ENCODE results near the gene HEPACAM2.

Gene HEPACAM2

GRCh38 chr7:93160410-93160809 lies 65.9 kb downstream of the HEPACAM2 start:
- DNase-seq (ENCODE audit: low spot score), result no peak
- in situ Hi-C loops (cut with MboI; ENCODE audit: low pct_unique_long_range_greater_than_20kb, low sequenced_read_pairs, unreplicated experiment), result no loop called here
- no peak for TF ChIP-seq CTCF (IDR thresholded peaks at IDR 0.05; ENCODE audit: extremely low read depth, insufficient read depth, missing control alignments)

- TF ChIP-seq CTCF (IDR thresholded peaks at IDR 0.05; ENCODE audit: extremely low read depth, insufficient read depth, missing control alignments), result no peak
- in situ Hi-C loops (cut with MboI; ENCODE audit: low pct_unique_long_range_greater_than_20kb, low sequenced_read_pairs, unreplicated experiment), result no loop called here
- DNase-seq (ENCODE audit: low spot score), result no peak
Measured at GRCh38 chr7:93159490-93159889, 66.8 kb downstream of the HEPACAM2 start.

GRCh38 chr7:93156884-93157283 lies 69.4 kb downstream of the HEPACAM2 start:
- TF ChIP-seq CTCF (IDR thresholded peaks at IDR 0.05; ENCODE audit: extremely low read depth, insufficient read depth, missing control alignments), result no peak
- DNase-seq (ENCODE audit: low spot score), result no peak
- in situ Hi-C loops (cut with MboI; ENCODE audit: low pct_unique_long_range_greater_than_20kb, low sequenced_read_pairs, unreplicated experiment), result no loop called here

GRCh38 chr7:93150200-93150835 lies 76.0 kb downstream of the HEPACAM2 start:
- no peak for DNase-seq (ENCODE audit: low spot score)
- in situ Hi-C loops (cut with MboI; ENCODE audit: low pct_unique_long_range_greater_than_20kb, low sequenced_read_pairs, unreplicated experiment), result no loop called here
- TF ChIP-seq CTCF (IDR thresholded peaks at IDR 0.05; ENCODE audit: extremely low read depth, insufficient read depth, missing control alignments), result no peak

- no peak for TF ChIP-seq CTCF (IDR thresholded peaks at IDR 0.05; ENCODE audit: extremely low read depth, insufficient read depth, missing control alignments)
- in situ Hi-C loops (cut with MboI; ENCODE audit: low pct_unique_long_range_greater_than_20kb, low sequenced_read_pairs, unreplicated experiment), result no loop called here
- no peak for DNase-seq (ENCODE audit: low spot score)
Measured at GRCh38 chr7:93148727-93149126, 77.5 kb downstream of the HEPACAM2 start.

GRCh38 chr7:93148144-93148543 lies 78.1 kb downstream of the HEPACAM2 start, which contains the start of gene SAMD9L:
Gene SAMD9L, minus strand, starts transcription at chr7:93148385. Its CDS starts 12,414 bp downstream, at chr7:93135971.
- no peak for TF ChIP-seq CTCF (IDR thresholded peaks at IDR 0.05; ENCODE audit: extremely low read depth, insufficient read depth, missing control alignments)
- in situ Hi-C loops (cut with MboI; ENCODE audit: low pct_unique_long_range_greater_than_20kb, low sequenced_read_pairs, unreplicated experiment), result no loop called here
- DNase-seq (ENCODE audit: low spot score), result peak; percentile 26

All from GM13977 (cell line).